HEK293 (cell line): Measurements from ENCODE around the gene GAL.
A peak's percentile ranks its signal among the peaks of the same experiment; 100 is the strongest.

Source experiments
- AEBP2 ChIP-seq: fragments of 450-650 bp; formaldehyde crosslinking; IDR thresholded peaks from 2 replicates; pipeline ENCODE4 v1.5.1; 2016; ENCODE audit warnings: missing biosample characterization, missing genetic modification characterization, borderline replicate concordance
- ELK4 ChIP-seq: IDR thresholded peaks from 2 replicates; pipeline ENCODE4 v1.6.1; 2011; ENCODE audit warnings: mild to moderate bottlenecking, low read depth, low read length, borderline replicate concordance
- GFI1B ChIP-seq: fragments of 450-650 bp; formaldehyde crosslinking; IDR thresholded peaks from 2 replicates; pipeline ENCODE4 v1.5.1; 2016; ENCODE audit warnings: missing biosample characterization, missing genetic modification characterization
- KLF7 ChIP-seq: fragments of 450-650 bp; formaldehyde crosslinking; IDR thresholded peaks from 2 replicates; pipeline ENCODE4 v1.5.1; 2016; ENCODE audit warnings: missing biosample characterization, missing genetic modification characterization, borderline replicate concordance
- PATZ1 ChIP-seq: fragments of 450-650 bp; formaldehyde crosslinking; IDR thresholded peaks from 2 replicates; pipeline ENCODE4 v1.5.1; 2016; ENCODE audit warnings: missing biosample characterization, missing genetic modification characterization
- PRDM10 ChIP-seq: fragments of 450-650 bp; formaldehyde crosslinking; IDR thresholded peaks from 2 replicates; pipeline ENCODE4 v1.5.1; 2016; ENCODE audit warnings: missing biosample characterization, missing genetic modification characterization
- SP2 ChIP-seq: fragments of 450-650 bp; formaldehyde crosslinking; IDR thresholded peaks from 2 replicates; pipeline ENCODE4 v1.5.1; 2016; ENCODE audit warnings: missing biosample characterization, missing genetic modification characterization
- SP7 ChIP-seq: fragments of 450-650 bp; formaldehyde crosslinking; IDR thresholded peaks from 2 replicates; pipeline ENCODE4 v1.5.1; 2016; ENCODE audit warnings: missing biosample characterization, missing genetic modification characterization
- TRIM28 ChIP-seq: IDR thresholded peaks from 2 replicates; pipeline ENCODE4 v1.6.1; 2011; ENCODE audit warnings: low read length, control low read depth, borderline replicate concordance
- WT1 ChIP-seq: fragments of 450-650 bp; formaldehyde crosslinking; IDR thresholded peaks from 2 replicates; pipeline ENCODE4 v1.5.1; 2016; ENCODE audit warnings: missing biosample characterization, missing genetic modification characterization
- ZFP41 ChIP-seq: fragments of 450-650 bp; formaldehyde crosslinking; IDR thresholded peaks from 2 replicates; pipeline ENCODE4 v1.5.1; 2016; ENCODE audit warnings: missing biosample characterization, missing genetic modification characterization, borderline replicate concordance
- ZNF148 ChIP-seq: fragments of 450-650 bp; formaldehyde crosslinking; IDR thresholded peaks from 2 replicates; pipeline ENCODE4 v1.5.0; 2017; ENCODE audit warnings: missing biosample characterization, missing genetic modification characterization, borderline replicate concordance
- ZNF155 ChIP-seq: fragments of 450-650 bp; formaldehyde crosslinking; IDR thresholded peaks from 2 replicates; pipeline ENCODE4 v1.5.1; 2016; ENCODE audit warnings: missing biosample characterization, missing genetic modification characterization
- ZNF16 ChIP-seq: fragments of 450-650 bp; formaldehyde crosslinking; IDR thresholded peaks from 2 replicates; pipeline ENCODE4 v1.5.1; 2016; ENCODE audit warnings: low read depth, missing biosample characterization, missing genetic modification characterization
- ZNF2 ChIP-seq: fragments of 450-650 bp; formaldehyde crosslinking; IDR thresholded peaks from 2 replicates; pipeline ENCODE4 v1.5.1; 2016; ENCODE audit warnings: missing biosample characterization, missing genetic modification characterization
- ZNF239 ChIP-seq: fragments of 450-650 bp; formaldehyde crosslinking; IDR thresholded peaks from 2 replicates; pipeline ENCODE4 v1.5.1; 2016; ENCODE audit warnings: missing biosample characterization, missing genetic modification characterization
- ZNF366 ChIP-seq: fragments of 450-650 bp; formaldehyde crosslinking; conservative IDR thresholded peaks from 2 replicates; pipeline ENCODE4 v1.5.1; 2016; ENCODE audit warnings: missing biosample characterization, missing genetic modification characterization
- ZNF423 ChIP-seq: fragments of 450-650 bp; formaldehyde crosslinking; IDR thresholded peaks from 2 replicates; pipeline ENCODE4 v1.5.1; 2016; ENCODE audit warnings: missing biosample characterization, missing genetic modification characterization
- ZNF48 ChIP-seq: fragments of 450-650 bp; formaldehyde crosslinking; IDR thresholded peaks from 2 replicates; pipeline ENCODE4 v1.5.1; 2016; ENCODE audit warnings: missing biosample characterization, missing genetic modification characterization
- ZNF529 ChIP-seq: fragments of 450-650 bp; formaldehyde crosslinking; IDR thresholded peaks from 2 replicates; pipeline ENCODE4 v1.5.1; 2017; ENCODE audit warnings: missing genetic modification characterization, missing biosample characterization; ENCODE audit not compliant: insufficient replicate concordance
- ZNF555 ChIP-seq: fragments of 450-650 bp; formaldehyde crosslinking; conservative IDR thresholded peaks from 2 replicates; pipeline ENCODE4 v1.5.1; 2017; ENCODE audit warnings: missing biosample characterization, mild to moderate bottlenecking, missing genetic modification characterization, inconsistent platforms
- ZNF558 ChIP-seq: fragments of 450-650 bp; formaldehyde crosslinking; IDR thresholded peaks from 2 replicates; pipeline ENCODE4 v1.5.1; 2016; ENCODE audit warnings: missing biosample characterization, missing genetic modification characterization
- ZNF600 ChIP-seq: fragments of 450-650 bp; formaldehyde crosslinking; IDR thresholded peaks from 2 replicates; pipeline ENCODE4 v1.5.1; 2016; ENCODE audit warnings: missing biosample characterization, missing genetic modification characterization
- ZNF660 ChIP-seq: fragments of 450-650 bp; IDR thresholded peaks from 2 replicates; pipeline ENCODE4 v1.5.1; 2018; ENCODE audit warnings: missing biosample characterization, mild to moderate bottlenecking, missing genetic modification characterization
- ZNF692 ChIP-seq: fragments of 450-650 bp; formaldehyde crosslinking; IDR thresholded peaks from 2 replicates; pipeline ENCODE4 v1.5.1; 2016; ENCODE audit warnings: missing biosample characterization, missing genetic modification characterization
- ZNF830 ChIP-seq: fragments of 450-650 bp; IDR thresholded peaks from 2 replicates; pipeline ENCODE4 v1.5.0; 2018; ENCODE audit warnings: missing biosample characterization, missing genetic modification characterization, low read depth, mild to moderate bottlenecking, moderate library complexity
- ZNF843 ChIP-seq: fragments of 450-650 bp; formaldehyde crosslinking; IDR thresholded peaks from 2 replicates; pipeline ENCODE4 v1.5.1; 2016; ENCODE audit warnings: missing biosample characterization, missing genetic modification characterization
- ZSCAN23 ChIP-seq: fragments of 450-650 bp; formaldehyde crosslinking; IDR thresholded peaks from 2 replicates; pipeline ENCODE4 v1.5.1; 2016; ENCODE audit warnings: missing biosample characterization, missing genetic modification characterization

GAL gene

GRCh38 chr11:68659158-68659921 lies 25.0 kb upstream of the GAL start (continued):
- TF ChIP-seq PATZ1 (tag by site-specific recombination) (peak; percentile 86), ZNF16 (no peak), TRIM28 (no peak), WT1 (tag by site-specific recombination) (peak; percentile 81), ZNF529 (no peak), SP2 (tag by site-specific recombination) (no peak), SP7 (tag by site-specific recombination) (peak; percentile 94), ZNF2 (tag by site-specific recombination) (no peak), PRDM10 (tag by site-specific recombination) (peak; percentile 47; the same call in 1 of the 2 replicates), ZNF558 (tag by site-specific recombination) (no peak; the same call in 1 of the 2 replicates), ZNF660 (peak; percentile 46; the same call in 1 of the 2 replicates), ZNF148 (tag by site-specific recombination) (no peak), ZNF843 (peak; percentile 87), GFI1B (tag by site-specific recombination) (no peak), ZNF155 (tag by site-specific recombination) (no peak), ZNF366 (tag by site-specific recombination) (peak; percentile 66), ZNF423 (no peak), ZNF555 (tag by site-specific recombination) (no peak), ZSCAN23 (tag by site-specific recombination) (no peak), AEBP2 (no peak), ZNF239 (tag by site-specific recombination) (no peak), ZNF830 (tag by site-specific recombination) (no peak), ZNF600 (peak; percentile 98), ELK4 (no peak), ZFP41 (no peak), KLF7 (no peak), ZNF692 (tag by site-specific recombination) (peak; percentile 45; the same call in 1 of the 2 replicates), ZNF48 (tag by site-specific recombination) (no peak)
